Heart right ventricle (tissue), 16 donors: ENCODE data around the gene TLR8. TPM values are rescaled to one million over a fixed set of nuclear protein-coding genes. Genes with fewer than 3 reads are reported as not detected.

ENCODE experiments used
- ATAC-seq, 8 donors: fragments of 200-7000 bp; cut with Tn5 transposase; one replicate each; pipeline ENCODE4 v1.9.1; 2020; ENCODE audit warnings: mild to moderate bottlenecking in 8 of 8, moderate library complexity in 8 of 8, moderate number of reproducible peaks in 1 of 8
- DNase-seq, 2 donors: peaks; one replicate each; pipeline ENCODE4 v3.0.0-alpha.2; 2020
- H3K27ac ChIP-seq, 10 donors: fragments of 200-600 bp; sonication (generic) in 2 of 10; one replicate each; pipeline versions ENCODE4 v1.5.0 to v1.8.0; 2020 to 2022; ENCODE audit warnings: mild to moderate bottlenecking in 3 of 10
- H3K27me3 ChIP-seq, 7 donors: fragments of 200-600 bp; one replicate each; pipeline ENCODE4 v1.8.0; 2021 to 2022; ENCODE audit warnings: mild to moderate bottlenecking in 2 of 7
- H3K36me3 ChIP-seq, 9 donors: fragments of 200-600 bp; sonication (generic) in 1 of 9; one replicate each; pipeline versions ENCODE4 v1.5.0 to v1.8.0; 2020 to 2022; ENCODE audit warnings: mild to moderate bottlenecking in 2 of 9
- H3K4me1 ChIP-seq, 9 donors: fragments of 200-600 bp; sonication (generic) in 1 of 9; one replicate each; pipeline versions ENCODE4 v1.5.0 to v1.8.0; 2020 to 2022; ENCODE audit warnings: mild to moderate bottlenecking in 4 of 9
- H3K4me3 ChIP-seq, 10 donors: fragments of 200-600 bp; sonication (generic) in 2 of 10; one replicate each; pipeline versions ENCODE4 v1.5.0 to v1.8.0; 2020 to 2022; ENCODE audit warnings: mild to moderate bottlenecking in 7 of 10, moderate library complexity in 2 of 10
- H3K9me3 ChIP-seq, 11 donors: fragments of 200-600 bp in 10 of 11; sonication (generic) in 2 of 11; one replicate each; pipeline versions ENCODE4 v1.5.0 to v1.8.0; 2013 to 2022; ENCODE audit warnings: mild to moderate bottlenecking in 2 of 11, control low read depth in 1 of 11, moderate library complexity in 1 of 11
- CTCF ChIP-seq, 9 donors: fragments of 200-600 bp; sonication (generic) in 2 of 9; IDR thresholded peaks; one replicate each; pipeline versions ENCODE4 v1.5.0 to v1.8.0; 2021 to 2022; ENCODE audit warnings: antibody characterized with exemption in 9 of 9, mild to moderate bottlenecking in 5 of 9, moderate library complexity in 1 of 9
- WGBS, 2 donors: extraction: QIAGEN DNeasy Blood & Tissue Kit; methylation state at CpG; one replicate each; pipeline ENCODE4 v1.1.7; 2013; ENCODE audit warnings: inconsistent platforms in 1 of 2; 5-methylcytosine and 5-hydroxymethylcytosine counted together
- intact Hi-C, 10 donors: fragments of 100-400 bp; cut with DNase I; formaldehyde crosslinking; loops; one replicate each; pipeline versions ENCODE4 v1.11.1 to v1.14.2; 2022
- polyA plus RNA-seq, 2 donors: library from polyadenylated mRNA; stranded (reverse); fragments of 200-250 nt; gene quantifications; one replicate each; pipeline ENCODE4 v1.2.3, GENCODE V29; 2013
- total RNA-seq, 10 donors: library from RNA; stranded (reverse); fragmentation: NEBNext Ultra II Directional in 3 of 10; extraction: Animal tissue kit (Norgen Biotek cat#: 25700) in 3 of 10; gene quantifications; one replicate each; pipeline versions ENCODE4 v1.2.1 to v1.2.4, GENCODE V29; 2021 to 2023
- donor health status: Arrhythmogenic right ventricular cardiomyopathy.
- donor health status: ischemic (EF 13 %, LVEDD 7.1; RV severe dilation, severe dysfunction).
- donor health status: healthy with polysubstance abuse.
- donor health status: DM: no; HTN: yes; CAD: no.
- donor health status: DM: no; HTN: no; CAD: no.
- donor health status: ischemic (EF 25% LVEDD 6.9; RV normal size, moderate dysfunction).
- donor health status: ischemic (EF 25% LVEDD 5.7; RV mildly dilated, moderate dysfunction).
- donor health status: healthy.
- donor health status: DM: yes; HTN: yes; CAD: no.
- donor health status: Ischemic cardiomyopathy.
- donor health status: ischemic (EF 35%, LVEDD 5.7; RV mildly dilated, moderate dysfunction).
- donor health status: nonischemic (EF 11% LVEDD 7.7; RV severe dilation, severe dysfunction).
- donor health status: DM: yes; HTN: yes; CAD: no.
- donor health status: PGD.
- donor health status: ischemic (EF 29% LVEDD 5.4; RV normal size, mild dysfunction).
- donor health status: nonischemic (EF 23%, LVEDD 6.1; RV moderate dilation, normal function).

TLR8 gene
- total and polyA plus RNA-seq, 12 donors: 0.07 to 6.9 (median 0.50) TPM

- Histone ChIP-seq H3K9me3 (no peaks in the 10 kb centered on the region), H3K27me3 (peaks cover 0 to 25% (median 0%) of the 10 kb centered on the region in 7 donors), H3K4me3 (peak overlapping the region in 3 of 10 donors; percentile 14 to 37 (median 16)), H3K4me1 (peaks cover 0 to 74% (median 12%) of the 10 kb centered on the region in 9 donors), H3K27ac (peak overlapping the region in 9 of 10 donors; percentile 39 to 92 (median 69)), H3K36me3 (no peaks in the 10 kb centered on the region)
- intact Hi-C loops: loop anchor here in 3 of 10 donors (5.0 kb wide), 2 partner anchors 697 to 1082 kb away; no protein-coding TSS in a partner anchor
- no peak for TF ChIP-seq CTCF (IDR thresholded peaks at IDR 0.05)
- WGBS, 2 donors: 33 to 50% methylated on average over 11 of the region's 11 CpGs
- DNase-seq: peak; percentile 50 to 84
- ATAC-seq: peak; percentile 79 to 95 (median 92)
These were observed 43.7 kb downstream of the TLR8 start for GRCh38 chrX:12949927-12950656.

DNA sequence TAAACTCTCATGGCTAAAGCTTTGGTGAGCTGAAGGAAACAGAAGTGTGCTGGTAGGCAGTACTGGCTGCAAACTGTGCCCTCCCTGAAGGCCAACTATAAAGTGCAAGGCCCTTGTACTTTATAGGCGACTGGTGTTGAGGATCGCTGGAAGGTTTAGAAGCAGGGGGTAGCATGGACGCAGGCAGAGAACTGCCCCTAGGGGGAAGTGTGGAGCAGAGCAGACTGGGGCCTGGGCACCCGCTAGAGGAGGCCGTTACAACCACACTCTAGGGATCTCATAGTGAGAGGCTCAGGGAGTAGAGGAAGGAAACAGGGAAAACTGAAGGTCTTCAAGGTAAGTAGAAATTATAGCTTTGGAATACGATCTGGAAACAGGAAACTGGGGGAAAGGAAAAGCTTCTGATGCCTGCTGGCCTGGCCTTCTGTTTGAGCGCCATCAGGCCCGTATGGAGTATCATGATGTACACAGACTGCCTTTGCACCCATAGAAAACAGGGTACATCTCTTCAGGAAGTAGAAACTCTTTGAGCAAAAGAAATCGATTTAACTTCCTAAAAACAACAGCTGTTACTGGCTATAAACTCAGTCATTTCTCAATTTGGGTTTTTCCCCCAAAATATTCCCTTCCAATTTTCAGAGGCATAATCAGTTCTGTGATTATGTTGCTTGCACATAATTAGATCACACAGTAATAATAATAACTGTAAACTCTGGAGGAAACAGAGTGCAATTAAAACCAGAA is 44.6 kb downstream of the TLR8 start:
- TF ChIP-seq CTCF (IDR thresholded peaks at IDR 0.05): peak in 6 of 9 donors; percentile 6 to 62 (median 32)
- Histone ChIP-seq H3K4me1 (peaks cover 0 to 83% (median 12%) of the 10 kb centered on the region in 9 donors), H3K36me3 (no peaks in the 10 kb centered on the region), H3K4me3 (peak overlapping the region in 1 of 10 donors; percentile 37), H3K27ac (peak overlapping the region in 8 of 10 donors; percentile 62 to 92 (median 72)), H3K9me3 (no peaks in the 10 kb centered on the region), H3K27me3 (peaks cover 0 to 17% (median 0%) of the 10 kb centered on the region in 7 donors)
- intact Hi-C loops: no loop called here
- 64 to 67% methylated on average over 9 of the region's 9 CpGs for WGBS, 2 donors
- peak in 1 of 2 donors; percentile 21 for DNase-seq
- peak in 6 of 8 donors; percentile 34 to 64 (median 49) for ATAC-seq

GRCh38 chrX:12951595-12951975 is 45.2 kb downstream of the TLR8 start:
- Histone ChIP-seq H3K4me3 (peak overlapping the region in 1 of 10 donors; percentile 37), H3K36me3 (no peaks in the 10 kb centered on the region), H3K27me3 (peaks cover 0 to 11% (median 0%) of the 10 kb centered on the region in 7 donors), H3K9me3 (no peaks in the 10 kb centered on the region), H3K4me1 (peaks cover 0 to 87% (median 15%) of the 10 kb centered on the region in 9 donors), H3K27ac (peak overlapping the region in 1 of 10 donors; percentile 92)
- intact Hi-C loops: no loop called here
- WGBS, 2 donors: 92 to 93% methylated on average over 5 of the region's 5 CpGs
- no peak for TF ChIP-seq CTCF (IDR thresholded peaks at IDR 0.05)
- ATAC-seq (no peak), DNase-seq (no peak)

- H3K9me3 ChIP-seq: no peaks in the 10 kb centered on the region
- intact Hi-C loops: no loop called here
- H3K4me1 ChIP-seq: peaks cover 0 to 86% (median 18%) of the 10 kb centered on the region in 9 donors
- TF ChIP-seq CTCF (IDR thresholded peaks at IDR 0.05): no peak
- peak overlapping the region in 1 of 10 donors; percentile 92 for H3K27ac ChIP-seq
- peaks cover 0 to under 1% (median 0%) of the 10 kb centered on the region in 7 donors for H3K27me3 ChIP-seq
- H3K36me3 ChIP-seq: no peaks in the 10 kb centered on the region
- 91 to 94% methylated on average over 8 of the region's 8 CpGs for WGBS, 2 donors
- H3K4me3 ChIP-seq: no peak overlapping the region
- no peak for ATAC-seq
- no peak for DNase-seq
These were observed 47.0 kb downstream of the TLR8 start for GRCh38 chrX:12953420-12953819.
